Stomach (tissue), 4 donors: ENCODE data around the gene SIGMAR1.

Experiments
- CTCF ChIP-seq, 7 experiments: fragments of 450-650 bp in 4 of 7; fragments of 200-600 bp in 3 of 7; sonication (generic) in 3 of 7; IDR thresholded peaks; one replicate each; pipeline ENCODE4 v1.5.1; 2016 to 2019; ENCODE audit warnings: antibody characterized with exemption in 7 of 7, control low read depth in 2 of 7, mild to moderate bottlenecking in 1 of 7
- POLR2A ChIP-seq, 4 donors: fragments of 450-650 bp; IDR thresholded peaks; one replicate each; pipeline ENCODE4 v1.6.1; 2016; ENCODE audit warnings: antibody characterized with exemption in 4 of 4, control low read depth in 2 of 4, mild to moderate bottlenecking in 1 of 4, moderate library complexity in 1 of 4

GRCh38 chr9:34665381-34666250 is 28.0 kb upstream of the SIGMAR1 start:
- TF ChIP-seq POLR2A (IDR thresholded peaks at IDR 0.05) (peak in 2 of 4 donors; percentile 53 to 92), CTCF (IDR thresholded peaks at IDR 0.05) (no peak)
